Gastrocnemius medialis (tissue), 4 donors: ENCODE measurements around the gene SECISBP2.

Source experiments
- POLR2A ChIP-seq, 2 donors: fragments of 450-650 bp; IDR thresholded peaks; one replicate each; pipeline ENCODE4 v1.6.1; 2017; ENCODE audit warnings: antibody characterized with exemption in 2 of 2, mild to moderate bottlenecking in 2 of 2, moderate library complexity in 2 of 2
- TF ChIP-seq, protein P1 (sequence below), 5 experiments: fragments of 450-650 bp in 3 of 5; fragments of 200-600 bp in 2 of 5; sonication (generic) in 2 of 5; IDR thresholded peaks in 4 of 5; conservative IDR thresholded peaks in 1 of 5; 1 replicate in 4 of 5; 2 replicates in 1 of 5; pipeline ENCODE4 v1.5.1; 2016 to 2019; ENCODE audit warnings: antibody characterized with exemption in 5 of 5, mild to moderate bottlenecking in 3 of 5, moderate library complexity in 3 of 5

- TF ChIP-seq, protein P1, sequence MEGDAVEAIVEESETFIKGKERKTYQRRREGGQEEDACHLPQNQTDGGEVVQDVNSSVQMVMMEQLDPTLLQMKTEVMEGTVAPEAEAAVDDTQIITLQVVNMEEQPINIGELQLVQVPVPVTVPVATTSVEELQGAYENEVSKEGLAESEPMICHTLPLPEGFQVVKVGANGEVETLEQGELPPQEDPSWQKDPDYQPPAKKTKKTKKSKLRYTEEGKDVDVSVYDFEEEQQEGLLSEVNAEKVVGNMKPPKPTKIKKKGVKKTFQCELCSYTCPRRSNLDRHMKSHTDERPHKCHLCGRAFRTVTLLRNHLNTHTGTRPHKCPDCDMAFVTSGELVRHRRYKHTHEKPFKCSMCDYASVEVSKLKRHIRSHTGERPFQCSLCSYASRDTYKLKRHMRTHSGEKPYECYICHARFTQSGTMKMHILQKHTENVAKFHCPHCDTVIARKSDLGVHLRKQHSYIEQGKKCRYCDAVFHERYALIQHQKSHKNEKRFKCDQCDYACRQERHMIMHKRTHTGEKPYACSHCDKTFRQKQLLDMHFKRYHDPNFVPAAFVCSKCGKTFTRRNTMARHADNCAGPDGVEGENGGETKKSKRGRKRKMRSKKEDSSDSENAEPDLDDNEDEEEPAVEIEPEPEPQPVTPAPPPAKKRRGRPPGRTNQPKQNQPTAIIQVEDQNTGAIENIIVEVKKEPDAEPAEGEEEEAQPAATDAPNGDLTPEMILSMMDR (IDR thresholded peaks at IDR 0.05 in 4 of 5, conservative IDR thresholded peaks at IDR 0.05 in 1 of 5) = no peak
- TF ChIP-seq POLR2A (IDR thresholded peaks at IDR 0.05) = no peak
Measured at GRCh38 chr9:89345476-89345875, 27.2 kb downstream of the SECISBP2 start.
